Measurements from ENCODE around the gene HTRA3.

- TF ChIP-seq YY1 (IDR thresholded peaks at IDR 0.05; ENCODE audit: insufficient read depth, insufficient read length): no peak
- TF ChIP-seq SUZ12 (IDR thresholded peaks at IDR 0.05; ENCODE audit: extremely low read depth, insufficient read depth, insufficient read length): no peak
- no peak for TF ChIP-seq ZNF274 (IDR thresholded peaks at IDR 0.05; ENCODE audit: low read depth, low read length)
Observed at GRCh38 chr4:8346838-8347605, 77.5 kb downstream of the HTRA3 start.

Measured in NT2/D1 (cell line).